Left ventricle myocardium inferior (tissue), 1 donor: ENCODE data around the gene SHROOM4. TPM values are rescaled to one million over a fixed set of nuclear protein-coding genes. Genes with fewer than 3 reads are reported as not detected.

Experiments used
- DNase-seq: peaks from one replicate; pipeline ENCODE4 v3.0.0-alpha.2; 2020
- H3K27ac ChIP-seq: fragments of 200-600 bp; replicated peaks from 2 replicates; pipeline ENCODE4 v1.8.0; 2021
- H3K27me3 ChIP-seq: fragments of 200-600 bp; 2 replicates; pipeline ENCODE4 v1.8.0; 2021; ENCODE audit warnings: low read depth
- H3K36me3 ChIP-seq: fragments of 200-600 bp; 2 replicates; pipeline ENCODE4 v1.8.0; 2021
- H3K4me1 ChIP-seq: fragments of 200-600 bp; 2 replicates; pipeline ENCODE4 v1.8.0; 2021
- H3K4me3 ChIP-seq: fragments of 200-600 bp; 2 replicates; pipeline ENCODE4 v1.8.0; 2021; ENCODE audit warnings: mild to moderate bottlenecking, moderate library complexity
- H3K9me3 ChIP-seq: fragments of 200-600 bp; replicated peaks from 2 replicates; pipeline ENCODE4 v1.8.0; 2021
- CTCF ChIP-seq: fragments of 200-600 bp; IDR thresholded peaks from 2 replicates; pipeline ENCODE4 v1.8.0; 2021; ENCODE audit warnings: antibody characterized with exemption, mild to moderate bottlenecking, borderline replicate concordance
- intact Hi-C: fragments of 100-400 bp; cut with micrococcal nuclease; formaldehyde crosslinking; loops from one replicate; pipeline ENCODE4 v1.11.0; 2022
- total RNA-seq: library from RNA; stranded (reverse); fragmentation: NEBNext Ultra II Directional; extraction: Animal tissue kit (Norgen Biotek cat#: 25700); gene quantifications from one replicate; pipeline ENCODE4 v1.2.1, GENCODE V29; 2021
- donor health status: DM: no; HTN: yes; CAD: no; lungs with severe emphysema.

Gene SHROOM4
- total RNA-seq, 1 donor from 2014 or later, result 10.5 TPM

DNA sequence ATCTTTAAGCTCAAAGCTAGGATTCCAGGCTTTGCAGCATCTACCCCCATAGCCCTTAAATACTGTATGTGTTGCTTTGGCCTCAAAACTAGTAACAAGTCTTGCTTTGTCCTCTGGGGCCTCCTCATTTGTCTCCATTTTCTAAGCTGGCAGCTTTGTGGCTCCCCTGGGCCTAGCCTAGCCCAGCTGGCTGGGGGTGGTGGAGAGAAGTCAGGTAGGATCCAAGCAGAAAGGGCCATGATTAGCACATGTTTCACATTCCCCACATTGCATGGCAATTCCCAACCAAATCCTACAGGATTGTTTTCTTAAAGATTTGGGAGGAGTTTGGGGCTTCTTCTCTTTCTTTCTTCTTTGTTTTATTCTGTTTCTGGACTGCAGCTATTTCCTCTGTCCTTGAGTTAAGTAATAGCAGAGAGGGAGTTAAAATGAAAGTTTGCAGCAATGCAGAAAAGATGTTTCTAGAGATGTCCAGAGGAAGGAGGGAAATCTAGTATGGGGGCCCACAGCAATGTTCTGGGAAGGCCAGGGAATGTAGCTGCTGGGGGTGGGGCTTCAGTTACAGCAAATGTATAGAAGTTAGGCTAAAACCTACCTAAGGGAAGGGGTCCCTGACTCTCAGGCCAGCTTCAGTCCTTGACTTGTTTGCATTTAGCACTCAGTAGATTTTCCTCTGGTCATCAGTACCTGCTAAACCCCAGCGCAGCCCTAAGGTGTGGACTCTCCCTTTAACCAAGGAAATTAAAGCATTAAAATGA is 92.1 kb downstream of the SHROOM4 start:
- Histone ChIP-seq H3K27me3 (no peaks in the 10 kb centered on the region), H3K4me1 (no peaks in the 10 kb centered on the region), H3K4me3 (no peak overlapping the region), H3K27ac (no peak overlapping the region), H3K36me3 (no peaks in the 10 kb centered on the region), H3K9me3 (no peaks in the 10 kb centered on the region)
- TF ChIP-seq CTCF, result no peak
- no peak for DNase-seq
- intact Hi-C loops, result no loop called here

- intact Hi-C loops, result no loop called here
- Histone ChIP-seq H3K4me1 (no peaks in the 10 kb centered on the region), H3K27ac (no peak overlapping the region), H3K36me3 (no peaks in the 10 kb centered on the region), H3K4me3 (no peak overlapping the region), H3K27me3 (no peaks in the 10 kb centered on the region), H3K9me3 (no peaks in the 10 kb centered on the region)
- no peak for TF ChIP-seq CTCF
- DNase-seq, result no peak
Measured at GRCh38 chrX:50719614-50720013, 94.4 kb downstream of the SHROOM4 start.

GRCh38 chrX:50718776-50719175 is 95.2 kb downstream of the SHROOM4 start:
- DNase-seq, result no peak
- Histone ChIP-seq H3K4me1 (no peaks in the 10 kb centered on the region), H3K4me3 (no peak overlapping the region), H3K9me3 (no peaks in the 10 kb centered on the region), H3K27me3 (no peaks in the 10 kb centered on the region), H3K27ac (no peak overlapping the region), H3K36me3 (no peaks in the 10 kb centered on the region)
- no peak for TF ChIP-seq CTCF
- intact Hi-C loops, result no loop called here

GRCh38 chrX:50716706-50717105 is 97.3 kb downstream of the SHROOM4 start:
- intact Hi-C loops, result no loop called here
- Histone ChIP-seq H3K27me3 (no peaks in the 10 kb centered on the region), H3K36me3 (no peaks in the 10 kb centered on the region), H3K9me3 (no peaks in the 10 kb centered on the region), H3K4me1 (no peaks in the 10 kb centered on the region), H3K27ac (no peak overlapping the region), H3K4me3 (no peak overlapping the region)
- TF ChIP-seq CTCF, result no peak
- no peak for DNase-seq

- no peak overlapping the region for H3K4me3 ChIP-seq
- H3K27me3 ChIP-seq, result no peaks in the 10 kb centered on the region
- H3K36me3 ChIP-seq, result no peaks in the 10 kb centered on the region
- intact Hi-C loops, result no loop called here
- no peaks in the 10 kb centered on the region for H3K4me1 ChIP-seq
- no peak for TF ChIP-seq CTCF
- no peak for DNase-seq
- no peaks in the 10 kb centered on the region for H3K9me3 ChIP-seq
- H3K27ac ChIP-seq, result no peak overlapping the region
Measured at GRCh38 chrX:50712777-50713176, 101.2 kb downstream of the SHROOM4 start.
